KMS-11 (cell line): Measurements from ENCODE around the gene ZNF30.

Source experiments
- H2AFZ ChIP-seq: fragments of 200-600 bp; sonication (generic); 2 replicates; pipeline ENCODE4 v1.6.1; 2016; ENCODE audit warnings: antibody characterized with exemption, mixed run types, low read depth
- H3K27ac ChIP-seq: fragments of 200-600 bp; sonication (generic); 2 replicates; pipeline ENCODE4 v1.6.1; 2016; ENCODE audit warnings: mild to moderate bottlenecking, mixed run types
- H3K27me3 ChIP-seq: fragments of 200-600 bp; sonication (generic); 2 replicates; pipeline ENCODE4 v1.6.1; 2017; ENCODE audit warnings: mild to moderate bottlenecking, low read depth, mixed run types, moderate library complexity; ENCODE audit not compliant: insufficient read depth
- H3K36me3 ChIP-seq: fragments of 200-600 bp; sonication (generic); 2 replicates; pipeline ENCODE4 v1.6.1; 2017; ENCODE audit warnings: mild to moderate bottlenecking, mixed run types; ENCODE audit not compliant: insufficient read depth
- H3K4me1 ChIP-seq: fragments of 200-600 bp; sonication (generic); 2 replicates; pipeline ENCODE4 v1.6.1; 2016; ENCODE audit warnings: mild to moderate bottlenecking, low read depth, mixed run types; ENCODE audit not compliant: poor library complexity, severe bottlenecking
- H3K4me2 ChIP-seq: fragments of 200-600 bp; sonication (generic); 2 replicates; pipeline ENCODE4 v1.7.0; 2016; ENCODE audit warnings: mild to moderate bottlenecking, mixed run types
- H3K4me3 ChIP-seq: fragments of 200-600 bp; sonication (generic); IDR thresholded peaks from 2 replicates; pipeline ENCODE4 v1.6.1; 2017; ENCODE audit warnings: low read depth, low read length, mixed read lengths; ENCODE audit not compliant: insufficient read depth
- H3K79me2 ChIP-seq: fragments of 200-600 bp; sonication (generic); 2 replicates; pipeline ENCODE4 v1.6.1; 2016; ENCODE audit warnings: low read depth, mixed run types; ENCODE audit not compliant: insufficient read depth
- H3K9ac ChIP-seq: fragments of 200-600 bp; sonication (generic); 2 replicates; pipeline ENCODE4 v1.6.1; 2016; ENCODE audit warnings: mild to moderate bottlenecking, mixed run types
- H4K20me1 ChIP-seq: fragments of 200-600 bp; sonication (generic); 2 replicates; pipeline ENCODE4 v1.6.1; 2016; ENCODE audit warnings: mild to moderate bottlenecking, mixed run types; ENCODE audit not compliant: insufficient read depth
- CTCF ChIP-seq: fragments of 200-600 bp; sonication (generic); conservative IDR thresholded peaks from 2 replicates; pipeline ENCODE4 v1.6.1; 2017; ENCODE audit warnings: low read depth, mild to moderate bottlenecking, antibody characterized with exemption, low read length, moderate library complexity, mixed read lengths

Gene ZNF30

GRCh38 chr19:34957830-34958751 lies 31.4 kb downstream of the ZNF30 start:
- no peaks in the 10 kb centered on the region; the same call in 1 of the 2 replicates for H3K36me3 ChIP-seq
- H3K4me3 ChIP-seq = no peak overlapping the region
- H3K79me2 ChIP-seq = no peaks in the 10 kb centered on the region
- H3K9ac ChIP-seq = no peak overlapping the region
- H4K20me1 ChIP-seq = no peaks in the 10 kb centered on the region
- H3K27me3 ChIP-seq = no peaks in the 10 kb centered on the region
- no peaks in the 10 kb centered on the region for H3K4me1 ChIP-seq
- no peak overlapping the region for H3K4me2 ChIP-seq
- H2AFZ ChIP-seq = no peak overlapping the region
- no peak overlapping the region for H3K27ac ChIP-seq
- TF ChIP-seq CTCF = no peak

GRCh38 chr19:34959021-34959420 lies 32.3 kb downstream of the ZNF30 start:
- no peaks in the 10 kb centered on the region for H4K20me1 ChIP-seq
- no peak for TF ChIP-seq CTCF
- no peak overlapping the region for H3K27ac ChIP-seq
- H2AFZ ChIP-seq = no peak overlapping the region
- no peaks in the 10 kb centered on the region for H3K79me2 ChIP-seq
- no peaks in the 10 kb centered on the region for H3K27me3 ChIP-seq
- no peaks in the 10 kb centered on the region; the same call in 1 of the 2 replicates for H3K36me3 ChIP-seq
- H3K4me2 ChIP-seq = no peak overlapping the region
- H3K9ac ChIP-seq = no peak overlapping the region
- no peak overlapping the region for H3K4me3 ChIP-seq
- H3K4me1 ChIP-seq = no peaks in the 10 kb centered on the region

GRCh38 chr19:34960103-34960805 lies 33.6 kb downstream of the ZNF30 start:
- no peaks in the 10 kb centered on the region for H3K4me1 ChIP-seq
- H3K9ac ChIP-seq = no peak overlapping the region
- H3K27ac ChIP-seq = no peak overlapping the region
- H3K36me3 ChIP-seq = no peaks in the 10 kb centered on the region; the same call in 1 of the 2 replicates
- no peak overlapping the region for H3K4me3 ChIP-seq
- H3K4me2 ChIP-seq = no peak overlapping the region
- no peak overlapping the region for H2AFZ ChIP-seq
- H3K27me3 ChIP-seq = no peaks in the 10 kb centered on the region; the same call in 1 of the 2 replicates
- no peaks in the 10 kb centered on the region for H3K79me2 ChIP-seq
- no peaks in the 10 kb centered on the region for H4K20me1 ChIP-seq
- TF ChIP-seq CTCF = no peak

GRCh38 chr19:34960940-34961679 lies 34.4 kb downstream of the ZNF30 start:
- Histone ChIP-seq H3K4me3 (no peak overlapping the region), H3K27ac (no peak overlapping the region), H2AFZ (no peak overlapping the region), H3K9ac (no peak overlapping the region), H3K4me1 (no peaks in the 10 kb centered on the region), H3K36me3 (no peaks in the 10 kb centered on the region; the same call in 1 of the 2 replicates), H4K20me1 (no peaks in the 10 kb centered on the region), H3K4me2 (no peak overlapping the region), H3K27me3 (no peaks in the 10 kb centered on the region; the same call in 1 of the 2 replicates), H3K79me2 (no peaks in the 10 kb centered on the region)
- no peak for TF ChIP-seq CTCF
